Measurements from ENCODE around the gene LRRC27. TPM values are rescaled to one million over a fixed set of nuclear protein-coding genes. Genes with fewer than 3 reads are reported as not detected.

The LRRC27 gene
- total and polyA plus RNA-seq, 2 of the 4 experiments (the other 2 are of a cell fraction), result 3.8 to 5.3 TPM

DNA sequence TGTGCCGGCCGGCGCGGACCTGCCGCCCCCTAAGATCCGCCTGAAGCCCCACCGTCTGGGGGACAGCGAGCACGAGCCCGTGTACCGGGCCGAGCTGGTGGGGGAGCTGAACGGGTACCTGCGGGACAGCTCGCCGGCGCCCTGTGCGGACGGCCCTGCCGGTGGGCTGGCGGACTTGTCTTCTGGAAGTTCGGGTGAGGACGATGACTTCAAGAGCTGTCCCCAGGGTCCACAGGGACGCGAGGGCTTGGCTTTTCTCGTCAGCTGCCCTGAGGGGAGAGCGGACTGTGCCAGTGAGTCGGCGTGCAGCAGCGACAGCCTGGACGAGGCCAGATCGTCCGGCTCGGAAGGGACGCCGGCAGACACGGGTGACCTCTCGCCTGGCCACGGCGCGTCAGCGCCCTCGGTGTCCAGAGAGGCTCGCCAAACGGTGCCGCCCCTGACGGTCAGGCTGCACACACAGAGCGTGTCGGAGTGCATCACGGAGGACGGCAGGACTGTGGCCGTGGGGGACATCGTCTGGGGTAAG, 73.5 kb downstream of the LRRC27 start:
- Histone ChIP-seq H4K20me1 (ENCODE audit: insufficient read depth, low read length) (no peaks in the 10 kb centered on the region; the same call in none of the 2 replicates), H3K4me1 (ENCODE audit: control insufficient read depth, insufficient read depth, low read length) (peaks cover 6% of the 10 kb centered on the region; the same call in 1 of the 2 replicates), H3K9ac (ENCODE audit: low read depth, low read length) (no peak overlapping the region), H2BK5ac (ENCODE audit: low read depth, low read length, poor library complexity, severe bottlenecking) (no peak overlapping the region), H4K8ac (ENCODE audit: low read depth in 2 of 2, low read length in 2 of 2) (no peak overlapping the region), H3K36me3 (ENCODE audit: control insufficient read depth, insufficient read depth, low read length) (peaks cover 18% of the 10 kb centered on the region; the same call in 1 of the 2 replicates), H3K23ac (ENCODE audit: low read depth, low read length) (no peak overlapping the region), H3K27ac (ENCODE audit: insufficient read depth, low read length) (no peak overlapping the region), H3K4ac (ENCODE audit: low read depth, low read length) (no peak overlapping the region), H3K9me3 (ENCODE audit: control insufficient read depth, insufficient read depth, low read length) (no peaks in the 10 kb centered on the region), H2AK9ac (replicated peaks; ENCODE audit: low read depth, low read length, poor library complexity) (no peak overlapping the region), H2BK20ac (ENCODE audit: low read depth, low read length) (no peak overlapping the region), H3K56ac (ENCODE audit: extremely low read depth, insufficient read depth, low read length) (no peak overlapping the region), H4K91ac (ENCODE audit: insufficient read depth, low read depth, low read length) (no peak overlapping the region), H4K5ac (ENCODE audit: low read depth, low read length) (no peak overlapping the region), H3K9me1 (ENCODE audit: insufficient read depth, low read length) (peaks cover 2% of the 10 kb centered on the region; the same call in 1 of the 2 replicates), H3K4me3 (ENCODE audit: insufficient read depth, low read depth, low read length) (no peak overlapping the region), H3K14ac (replicated peaks; ENCODE audit: low read depth, low read length) (no peak overlapping the region), H3K27me3 (ENCODE audit: control insufficient read depth, insufficient read depth, low read length) (no peaks in the 10 kb centered on the region), H2AFZ (replicated peaks; ENCODE audit: low read length, poor library complexity) (no peak overlapping the region), H3K18ac (ENCODE audit: low read depth, low read length) (no peak overlapping the region), H3K4me2 (ENCODE audit: low read depth, low read length) (no peak overlapping the region), H2BK15ac (ENCODE audit: low read depth, low read length) (no peak overlapping the region), H2AK5ac (ENCODE audit: low read depth, low read length) (no peak overlapping the region), H3K79me1 (ENCODE audit: low read depth in 1 of 2, low read length in 2 of 2) (peaks cover 3 to 15% of the 10 kb centered on the region in 2 experiments; a peak in 3 of 4 replicates), H2BK120ac (ENCODE audit: low read depth, low read length) (no peak overlapping the region)
- no peak for TF ChIP-seq NFE2L2 (IDR thresholded peaks at IDR 0.05; ENCODE audit: low read depth, low read length)
- TF ChIP-seq, protein P1, sequence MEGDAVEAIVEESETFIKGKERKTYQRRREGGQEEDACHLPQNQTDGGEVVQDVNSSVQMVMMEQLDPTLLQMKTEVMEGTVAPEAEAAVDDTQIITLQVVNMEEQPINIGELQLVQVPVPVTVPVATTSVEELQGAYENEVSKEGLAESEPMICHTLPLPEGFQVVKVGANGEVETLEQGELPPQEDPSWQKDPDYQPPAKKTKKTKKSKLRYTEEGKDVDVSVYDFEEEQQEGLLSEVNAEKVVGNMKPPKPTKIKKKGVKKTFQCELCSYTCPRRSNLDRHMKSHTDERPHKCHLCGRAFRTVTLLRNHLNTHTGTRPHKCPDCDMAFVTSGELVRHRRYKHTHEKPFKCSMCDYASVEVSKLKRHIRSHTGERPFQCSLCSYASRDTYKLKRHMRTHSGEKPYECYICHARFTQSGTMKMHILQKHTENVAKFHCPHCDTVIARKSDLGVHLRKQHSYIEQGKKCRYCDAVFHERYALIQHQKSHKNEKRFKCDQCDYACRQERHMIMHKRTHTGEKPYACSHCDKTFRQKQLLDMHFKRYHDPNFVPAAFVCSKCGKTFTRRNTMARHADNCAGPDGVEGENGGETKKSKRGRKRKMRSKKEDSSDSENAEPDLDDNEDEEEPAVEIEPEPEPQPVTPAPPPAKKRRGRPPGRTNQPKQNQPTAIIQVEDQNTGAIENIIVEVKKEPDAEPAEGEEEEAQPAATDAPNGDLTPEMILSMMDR (conservative IDR thresholded peaks at IDR 0.05; ENCODE audit: low read depth, low read length), result no peak
- TF ChIP-seq BHLHE40 (IDR thresholded peaks at IDR 0.05; ENCODE audit: low read depth, low read length), result no peak
- TF ChIP-seq CHD1 (IDR thresholded peaks at IDR 0.05; ENCODE audit: low read depth, low read length), result no peak
- TF ChIP-seq RCOR1 (IDR thresholded peaks at IDR 0.05; ENCODE audit: insufficient replicate concordance, low read length), result no peak
- TF ChIP-seq, protein P2, sequence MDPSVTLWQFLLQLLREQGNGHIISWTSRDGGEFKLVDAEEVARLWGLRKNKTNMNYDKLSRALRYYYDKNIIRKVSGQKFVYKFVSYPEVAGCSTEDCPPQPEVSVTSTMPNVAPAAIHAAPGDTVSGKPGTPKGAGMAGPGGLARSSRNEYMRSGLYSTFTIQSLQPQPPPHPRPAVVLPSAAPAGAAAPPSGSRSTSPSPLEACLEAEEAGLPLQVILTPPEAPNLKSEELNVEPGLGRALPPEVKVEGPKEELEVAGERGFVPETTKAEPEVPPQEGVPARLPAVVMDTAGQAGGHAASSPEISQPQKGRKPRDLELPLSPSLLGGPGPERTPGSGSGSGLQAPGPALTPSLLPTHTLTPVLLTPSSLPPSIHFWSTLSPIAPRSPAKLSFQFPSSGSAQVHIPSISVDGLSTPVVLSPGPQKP (IDR thresholded peaks at IDR 0.05; ENCODE audit: borderline replicate concordance, low read depth, low read length), result no peak
- no peak for TF ChIP-seq RFX5 (IDR thresholded peaks at IDR 0.05; ENCODE audit: low read depth, low read length)
- no peak for TF ChIP-seq USF2 (IDR thresholded peaks at IDR 0.05; ENCODE audit: low read depth, low read length)
- no peak for TF ChIP-seq POLR2A (IDR thresholded peaks at IDR 0.05; ENCODE audit: low read depth, low read length)
- TF ChIP-seq MAZ (IDR thresholded peaks at IDR 0.05; ENCODE audit: borderline replicate concordance, low read depth, low read length), result no peak
- TF ChIP-seq MXI1 (IDR thresholded peaks at IDR 0.05; ENCODE audit: borderline replicate concordance, low read depth, low read length), result no peak
- no peak for TF ChIP-seq CEBPB (IDR thresholded peaks at IDR 0.05; ENCODE audit: low read depth, low read length)
- TF ChIP-seq FOS (IDR thresholded peaks at IDR 0.05; ENCODE audit: low read depth, low read length), result no peak
- TF ChIP-seq RAD21 (IDR thresholded peaks at IDR 0.05; ENCODE audit: low read length), result no peak
- no peak for TF ChIP-seq SMC3 (IDR thresholded peaks at IDR 0.05; ENCODE audit: low read depth, low read length)
- TF ChIP-seq MAFK (IDR thresholded peaks at IDR 0.05; ENCODE audit: low read depth, low read length), result no peak
- intact Hi-C loops (cut with micrococcal nuclease), result no loop called here
- no TSS peak for BruUV-seq (replicated peaks)
- dilution Hi-C loops (cut with HindIII; ENCODE audit: low sequenced_read_pairs, unreplicated experiment), result no loop called here
- ChIA-PET CTCF (no interaction called here), POLR2A (ENCODE audit: unreplicated experiment) (no interaction called here)
- DNase-seq (no peak), ATAC-seq (ENCODE audit: low read depth) (no peak)
- in situ Hi-C loops (cut with MboI; ENCODE audit: low sequenced_read_pairs), result no loop called here
- WGBS, 2 experiments (ENCODE audit: extremely low coverage in 2 of 2, insufficient read length in 1 of 2), result 96% methylated on average over 28 of the region's 53 CpGs; no CpG with 5 or more reads in 1 of the 2 experiments
